GM18508 (cell line): Measurements from ENCODE around the gene APBA2.

Experiments used
- ATAC-seq: cut with Tn5 transposase; IDR thresholded peaks from one replicate; pipeline ENCODE4 v1.9.1; 2021; ENCODE audit warnings: moderate number of reproducible peaks; ENCODE audit not compliant: insufficient read depth, unreplicated experiment

The APBA2 gene

DNA sequence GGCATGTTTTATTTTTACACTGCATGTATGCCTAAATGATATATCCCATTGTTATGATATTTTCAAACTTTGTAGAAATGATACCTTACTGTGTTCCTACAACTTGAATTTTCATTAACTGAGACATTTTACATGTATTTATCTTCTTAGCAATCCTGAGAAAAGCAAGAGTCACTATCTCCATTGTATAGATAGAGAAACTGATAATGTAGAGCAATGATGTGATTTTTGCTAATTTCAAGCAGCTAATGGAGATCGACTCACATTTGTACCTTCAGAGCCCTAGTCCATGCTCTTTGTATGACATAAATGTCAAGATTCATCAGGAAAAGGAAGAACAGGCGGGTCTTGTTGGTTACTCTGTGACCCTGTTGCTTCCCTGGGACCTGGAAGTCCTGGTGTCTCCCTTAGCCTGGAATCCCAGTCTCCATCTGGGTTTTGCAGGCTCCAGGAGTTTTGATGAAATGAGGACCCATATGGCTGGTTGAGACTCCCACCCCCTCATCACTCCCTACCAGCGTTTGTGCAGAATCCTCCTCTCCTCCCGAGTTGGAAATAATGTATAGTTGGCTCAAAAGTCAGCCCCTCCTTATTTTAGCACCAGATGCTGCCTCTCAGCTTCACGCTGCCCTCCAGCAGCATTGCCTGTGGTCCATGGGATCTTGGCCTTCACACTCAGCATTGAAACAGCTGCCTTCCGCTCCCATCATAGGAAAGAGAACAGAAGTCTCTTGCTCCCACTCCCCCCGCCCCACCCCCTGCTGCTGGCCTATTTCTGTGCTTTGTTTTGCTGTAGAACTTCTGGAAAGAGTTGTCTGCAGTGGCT is 67.1 kb downstream of the APBA2 start:
- no peak for ATAC-seq

DNA sequence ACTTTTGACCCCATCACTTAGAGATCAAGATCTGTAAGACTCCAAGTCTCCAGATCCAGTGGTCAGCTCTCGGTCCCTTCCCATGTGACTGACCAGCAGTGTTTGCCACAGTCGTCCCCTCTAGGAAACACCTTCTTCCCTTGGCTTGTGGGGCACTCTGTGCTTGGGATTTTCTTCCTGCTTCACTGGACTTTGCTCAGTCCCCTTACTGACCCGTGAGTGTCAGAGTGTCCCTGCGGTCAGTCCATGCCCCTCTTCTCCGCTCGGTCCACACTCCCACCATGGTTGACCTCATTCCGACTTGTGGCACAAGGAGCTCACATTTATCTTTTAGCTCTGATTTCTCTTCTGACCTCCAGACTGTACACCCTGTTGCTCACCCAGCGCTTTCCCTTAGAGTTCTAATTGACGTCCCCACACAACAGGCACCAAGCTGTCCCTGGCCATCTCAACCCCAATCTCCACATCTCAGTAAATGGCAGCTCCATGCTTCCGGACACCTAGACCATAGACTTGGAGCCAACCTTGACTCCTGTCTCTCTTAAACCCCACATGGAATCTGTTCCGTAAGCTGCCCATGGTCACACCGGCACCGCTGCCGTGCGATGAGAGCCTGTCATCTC is 67.9 kb downstream of the APBA2 start:
- no peak for ATAC-seq

DNA sequence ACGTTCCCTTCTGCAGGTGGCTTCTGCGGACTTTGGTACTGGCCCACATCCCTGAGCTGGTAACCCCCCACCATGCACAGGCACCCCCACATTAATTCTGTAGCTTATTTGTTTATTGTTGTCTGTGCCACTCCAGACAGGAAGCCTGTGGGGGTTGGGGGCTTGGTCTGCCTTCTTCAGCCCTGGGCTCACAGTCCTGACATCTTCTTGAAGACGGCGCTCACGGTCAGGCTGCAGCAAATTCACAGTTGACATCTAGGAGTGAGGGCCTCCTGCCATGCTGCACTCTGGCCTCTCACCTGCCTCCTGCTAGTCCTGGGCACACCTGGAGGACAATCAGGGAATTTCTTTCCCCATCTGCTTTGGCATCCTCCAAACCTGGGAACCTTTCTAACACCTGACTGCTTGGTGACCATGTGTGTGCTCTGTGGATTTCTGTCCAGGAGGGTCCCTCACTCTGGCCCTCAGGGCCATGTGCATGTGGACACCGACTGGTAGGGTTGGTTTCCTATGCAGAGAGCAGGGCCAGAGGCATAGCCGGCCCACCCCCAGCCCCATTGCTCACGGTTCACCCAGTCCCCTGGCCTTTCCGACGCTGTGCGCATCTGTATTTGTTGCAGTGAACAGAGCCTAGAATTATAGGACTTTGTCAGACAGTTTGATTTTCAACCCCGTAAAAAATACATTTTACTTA is 68.8 kb downstream of the APBA2 start:
- ATAC-seq, result no peak

DNA sequence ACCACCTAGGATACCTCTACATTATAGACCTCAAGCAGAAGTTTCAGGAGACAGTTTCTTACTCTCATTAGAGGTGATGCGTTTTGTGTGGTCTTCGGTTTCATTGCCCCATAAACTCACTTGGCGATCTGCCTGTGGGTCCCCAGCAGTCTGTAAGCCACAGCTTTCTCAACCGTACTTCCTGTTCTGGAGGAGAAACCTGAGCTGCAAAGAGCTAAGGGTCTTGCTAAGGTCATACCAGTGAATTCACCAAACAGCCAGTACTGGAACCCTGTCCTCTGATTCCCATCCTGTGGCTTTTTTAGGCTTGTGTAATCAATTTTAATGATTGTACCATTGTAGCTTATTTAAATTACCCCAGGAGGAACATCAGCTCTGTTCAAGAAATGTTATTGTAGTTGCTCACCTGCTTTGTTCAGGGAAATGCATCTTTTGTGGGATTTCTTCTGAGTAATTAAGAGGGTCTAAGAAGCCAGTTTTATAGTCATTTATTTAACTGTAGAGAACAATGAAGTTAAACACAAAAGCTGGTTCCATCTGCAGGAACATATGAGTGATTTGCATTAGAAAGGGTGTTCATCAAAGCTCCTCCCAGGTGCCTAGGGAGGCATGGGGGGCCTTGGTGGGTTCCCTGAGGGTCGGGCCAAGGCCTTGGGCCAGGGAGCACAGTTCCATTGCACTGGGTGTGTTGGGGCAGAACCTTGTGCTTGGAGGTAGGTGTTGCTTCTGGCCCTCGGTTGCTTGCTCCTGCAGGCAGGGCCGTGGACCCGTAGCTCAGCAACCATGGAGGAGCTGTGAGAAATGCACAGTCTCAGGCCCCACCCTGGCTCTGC is 69.6 kb downstream of the APBA2 start:
- ATAC-seq, result no peak

- no peak for ATAC-seq
These were observed 70.2 kb downstream of the APBA2 start for GRCh38 chr15:28955993-28956421.

DNA sequence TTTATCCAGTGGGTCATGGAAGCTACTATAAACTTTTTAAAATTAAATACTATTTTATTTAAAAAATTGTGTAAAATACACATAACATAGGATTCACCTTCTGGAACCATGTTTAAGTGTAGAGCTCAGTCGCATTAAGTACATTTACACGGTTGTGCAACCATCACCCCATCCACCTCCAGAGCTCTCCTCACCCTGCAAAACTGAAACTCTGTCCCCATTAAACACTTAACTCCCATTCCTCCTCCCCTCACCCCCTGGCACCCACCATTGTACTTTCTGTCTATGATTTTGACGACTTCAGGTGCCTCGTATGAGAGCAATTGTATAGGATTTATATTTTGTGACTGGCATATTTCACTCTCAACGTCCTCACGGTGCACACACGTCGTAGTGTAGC is 70.7 kb downstream of the APBA2 start:
- ATAC-seq, result no peak

DNA sequence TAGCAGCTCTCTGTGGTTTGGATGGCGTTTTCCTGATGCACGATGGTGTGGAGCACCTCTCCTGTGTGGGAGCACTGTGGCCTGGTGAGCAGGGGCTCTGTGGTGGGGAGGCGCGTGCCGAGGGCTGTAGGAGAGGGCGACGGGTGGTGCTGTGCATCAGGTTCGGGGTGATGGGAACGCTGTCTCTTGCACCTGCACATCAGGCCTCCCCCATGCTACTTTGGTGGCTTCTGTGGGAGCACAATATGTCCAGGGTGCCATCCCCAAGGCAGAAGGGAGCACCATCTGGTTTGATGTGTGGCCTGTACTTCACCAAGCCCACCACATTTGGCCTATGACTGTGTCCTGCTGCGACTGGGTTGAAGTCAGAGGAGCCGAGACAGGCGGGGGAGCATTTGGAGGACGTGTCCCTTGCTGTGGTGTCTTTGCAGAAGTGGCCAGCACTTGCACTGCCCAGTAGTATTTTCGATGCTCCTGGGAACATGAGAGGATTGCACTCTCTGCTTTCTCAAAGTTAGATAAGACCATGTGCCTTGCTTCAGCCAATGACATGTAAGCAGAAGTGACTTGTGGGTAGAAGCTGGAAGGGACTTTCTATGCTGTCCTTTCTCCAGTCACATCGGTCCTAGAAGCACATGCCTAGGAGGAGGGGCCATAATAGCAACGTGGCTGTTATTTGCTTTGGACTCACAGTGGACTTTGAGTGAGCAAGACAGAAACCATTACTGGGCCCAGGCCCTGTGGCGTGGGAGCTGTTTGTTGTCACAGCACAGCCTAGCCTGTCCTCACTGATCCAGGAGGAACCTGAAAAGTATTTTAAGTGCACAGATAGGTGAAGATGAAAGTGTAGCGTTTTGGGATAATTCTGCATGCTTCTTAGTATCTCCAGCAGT is 72.1 kb downstream of the APBA2 start:
- ATAC-seq, result no peak

GRCh38 chr15:28959326-28959725 is 73.6 kb downstream of the APBA2 start:
- ATAC-seq, result no peak

GRCh38 chr15:28960979-28961378 is 75.2 kb downstream of the APBA2 start:
- ATAC-seq, result no peak

DNA sequence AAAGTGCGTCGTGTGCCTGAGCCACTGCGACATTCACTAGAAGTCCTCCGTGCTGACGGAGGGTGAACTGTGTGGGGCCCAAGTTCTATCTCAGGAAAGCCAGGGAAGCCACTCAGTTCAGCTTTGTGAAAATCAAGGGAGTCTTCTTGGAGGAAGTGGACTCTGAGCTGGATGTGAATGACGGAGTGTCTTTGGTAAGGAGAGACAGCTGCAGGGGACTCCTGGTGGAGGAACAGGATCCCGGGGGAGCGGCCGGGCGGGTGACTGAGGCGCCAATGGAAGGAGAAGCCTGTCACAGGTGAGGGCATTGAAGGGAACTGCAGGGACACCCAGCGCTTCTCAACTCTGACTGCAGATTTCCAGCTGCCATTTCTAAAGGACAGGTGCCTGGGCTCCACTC is 75.6 kb downstream of the APBA2 start:
- ATAC-seq, result no peak

- no peak for ATAC-seq
These were observed 77.3 kb downstream of the APBA2 start for GRCh38 chr15:28962851-28963710.

GRCh38 chr15:28963711-28964081 is 77.9 kb downstream of the APBA2 start:
- no peak for ATAC-seq

- no peak for ATAC-seq
These were observed 78.3 kb downstream of the APBA2 start for GRCh38 chr15:28964098-28964497.

- no peak for ATAC-seq
These were observed 81.3 kb downstream of the APBA2 start for GRCh38 chr15:28967066-28967465.

DNA sequence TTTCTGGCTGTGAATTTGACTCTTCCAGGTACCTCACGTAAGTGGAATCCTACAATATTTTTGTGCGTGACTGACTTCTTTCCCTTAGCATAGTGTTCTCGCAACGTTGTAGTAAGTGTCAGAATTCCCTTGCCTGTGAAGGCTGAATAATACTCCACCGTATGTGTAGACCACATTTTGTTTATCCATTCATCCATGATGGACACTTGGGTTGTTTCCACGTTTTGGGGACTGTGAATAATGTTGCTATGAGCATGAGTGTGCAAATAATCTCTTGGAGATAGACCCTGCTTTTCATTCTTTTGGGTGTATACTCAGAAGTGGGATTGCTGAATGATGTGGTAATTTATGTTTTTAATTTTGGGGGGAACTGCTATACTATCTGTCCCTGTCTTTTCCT is 82.2 kb downstream of the APBA2 start:
- ATAC-seq, result no peak

GRCh38 chr15:28969511-28970085 is 83.8 kb downstream of the APBA2 start:
- ATAC-seq, result no peak

- no peak for ATAC-seq
These were observed 88.4 kb downstream of the APBA2 start for GRCh38 chr15:28974142-28974541.

DNA sequence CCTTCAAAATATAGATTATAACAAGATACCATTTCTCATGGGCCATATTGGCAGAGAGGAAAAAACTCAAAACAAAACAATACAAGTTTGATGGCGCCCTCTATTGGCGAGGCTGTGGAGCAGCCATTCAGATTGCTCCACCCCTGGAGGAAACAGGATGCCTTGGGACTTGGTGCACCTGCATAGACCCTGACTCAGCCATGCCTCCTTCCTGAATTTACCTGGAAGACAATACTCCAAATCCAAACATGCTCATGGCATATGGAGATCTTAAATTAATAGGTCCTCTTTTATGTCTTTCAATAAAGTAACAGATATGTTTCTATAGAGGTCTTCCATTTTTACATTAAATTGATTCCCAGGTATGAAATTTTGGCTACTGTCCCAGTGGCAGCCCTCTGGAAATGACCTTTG is 90.0 kb downstream of the APBA2 start:
- no peak for ATAC-seq
